CD14-positive monocyte (primary cell): ENCODE measurements around the gene AARS2. TPM values are rescaled to one million over a fixed set of nuclear protein-coding genes. Genes with fewer than 3 reads are reported as not detected.
A peak's percentile ranks its signal among the peaks of the same experiment; 100 is the strongest.

ENCODE experiments used
- DNase-seq, 3 donors: peaks; one replicate each; pipeline ENCODE4 v3.0.0-alpha.2; 2011 to 2022
- H2AFZ ChIP-seq: 2 replicates; pipeline ENCODE4 v1.6.0; 2012; ENCODE audit warnings: mild to moderate bottlenecking, low read depth, low read length, inconsistent platforms; ENCODE audit not compliant: insufficient read depth, poor library complexity, severe bottlenecking
- H3K27ac ChIP-seq, 2 donors: 1 replicate in 1 of 2; 2 replicates in 1 of 2; pipeline ENCODE4 v1.5.1; 2012 to 2013; ENCODE audit warnings: low read length in 2 of 2, control low read depth in 1 of 2, inconsistent platforms in 1 of 2, low read depth in 1 of 2, mild to moderate bottlenecking in 1 of 2
- H3K27me3 ChIP-seq, 2 donors: one replicate each; pipeline versions ENCODE4 v1.6.0 to v1.6.1; 2011 to 2013; ENCODE audit warnings: low read length in 2 of 2; ENCODE audit not compliant: control insufficient read depth in 2 of 2, insufficient read depth in 2 of 2
- H3K36me3 ChIP-seq, 2 donors: replicated peaks in 1 of 2; 1 replicate in 1 of 2; 2 replicates in 1 of 2; pipeline versions ENCODE4 v1.5.1 to v1.6.1; 2012 to 2013; ENCODE audit warnings: low read length in 2 of 2, control low read depth in 1 of 2, inconsistent platforms in 1 of 2, mild to moderate bottlenecking in 1 of 2; ENCODE audit not compliant: insufficient read depth in 2 of 2, control insufficient read depth in 1 of 2
- H3K4me1 ChIP-seq, 2 donors: 1 replicate in 1 of 2; 2 replicates in 1 of 2; pipeline versions ENCODE4 v1.5.1 to v1.6.1; 2012 to 2013; ENCODE audit warnings: low read length in 2 of 2, control low read depth in 1 of 2, inconsistent platforms in 1 of 2, mild to moderate bottlenecking in 1 of 2, moderate library complexity in 1 of 2; ENCODE audit not compliant: insufficient read depth in 2 of 2, control insufficient read depth in 1 of 2
- H3K4me2 ChIP-seq: replicated peaks from 2 replicates; pipeline ENCODE3; 2012; ENCODE audit warnings: low read length, moderate library complexity, mild to moderate bottlenecking; ENCODE audit not compliant: poor library complexity, severe bottlenecking; ENCODE audit errors: extremely low read depth
- H3K4me3 ChIP-seq, 3 experiments: fragments of 200-600 bp in 1 of 3; sonication (generic) in 1 of 3; replicated peaks in 1 of 3; 1 replicate in 2 of 3; 2 replicates in 1 of 3; pipeline ENCODE4 v1.5.1; 2011 to 2013; ENCODE audit warnings: low read length in 3 of 3, mild to moderate bottlenecking in 3 of 3, control low read depth in 2 of 3, low read depth in 2 of 3, inconsistent platforms in 1 of 3, moderate library complexity in 1 of 3
- H3K79me2 ChIP-seq: 2 replicates; pipeline ENCODE4 v1.6.0; 2012; ENCODE audit warnings: mild to moderate bottlenecking, control low read depth, inconsistent platforms, low read length, moderate library complexity; ENCODE audit not compliant: insufficient read depth
- H3K9ac ChIP-seq: 2 replicates; pipeline ENCODE4 v1.6.0; 2017; ENCODE audit warnings: low read length, mild to moderate bottlenecking; ENCODE audit not compliant: insufficient read depth, poor library complexity, severe bottlenecking
- H3K9me3 ChIP-seq, 2 donors: replicated peaks in 1 of 2; 1 replicate in 1 of 2; 2 replicates in 1 of 2; pipeline versions ENCODE4 v1.5.1 to v1.6.1; 2012 to 2013; ENCODE audit warnings: low read length in 2 of 2, control low read depth in 1 of 2; ENCODE audit not compliant: control insufficient read depth in 1 of 2, insufficient read depth in 1 of 2
- H4K20me1 ChIP-seq: 2 replicates; pipeline ENCODE4 v1.6.0; 2012; ENCODE audit warnings: mild to moderate bottlenecking, low read length, control low read depth, moderate library complexity; ENCODE audit not compliant: insufficient read depth
- H3K27ac Mint-ChIP-seq, 7 donors: one replicate each; pipeline ENCODE4 v1.8.0; 2020; ENCODE audit warnings: mild to moderate bottlenecking in 7 of 7, mixed read lengths in 7 of 7, moderate library complexity in 6 of 7, inconsistent platforms in 2 of 7
- H3K27me3 Mint-ChIP-seq, 3 donors: one replicate each; pipeline ENCODE4 v1.8.0; 2021 to 2022; ENCODE audit warnings: low read depth in 3 of 3, mild to moderate bottlenecking in 3 of 3, mixed read lengths in 3 of 3, moderate library complexity in 3 of 3, inconsistent platforms in 1 of 3
- H3K36me3 Mint-ChIP-seq, 2 donors: one replicate each; pipeline ENCODE4 v1.8.0; 2020; ENCODE audit warnings: mixed read lengths in 2 of 2, inconsistent platforms in 1 of 2, mild to moderate bottlenecking in 1 of 2
- H3K4me1 Mint-ChIP-seq: one replicate; pipeline ENCODE4 v1.8.0; 2020; ENCODE audit warnings: mild to moderate bottlenecking, mixed read lengths
- H3K4me3 Mint-ChIP-seq, 2 donors: one replicate each; pipeline ENCODE4 v1.8.0; 2020; ENCODE audit warnings: mild to moderate bottlenecking in 2 of 2, mixed read lengths in 2 of 2, moderate library complexity in 1 of 2
- H3K9me3 Mint-ChIP-seq, 7 donors: one replicate each; pipeline ENCODE4 v1.8.0; 2020 to 2022; ENCODE audit warnings: mixed read lengths in 7 of 7, mild to moderate bottlenecking in 6 of 7, moderate library complexity in 6 of 7, inconsistent platforms in 2 of 7
- WGBS: methylation state at CpG from one replicate; pipeline ENCODE4 v1.1.5; 2013; ENCODE audit warnings: missing lambda C conversion rate; ENCODE audit not compliant: insufficient coverage; 5-methylcytosine and 5-hydroxymethylcytosine counted together
- intact Hi-C, 2 donors: fragments of 100-400 bp; cut with micrococcal nuclease; formaldehyde crosslinking; loops; one replicate each; pipeline versions ENCODE4 v1.15.0 to v1.15.1; 2023
- polyA plus RNA-seq, 3 donors: library from polyadenylated mRNA; depleted of rRNA in 1 of 3; unstranded in 2 of 3; stranded (reverse) in 1 of 3; fragments of 300-500 nt in 2 of 3; fragments of >200 nt in 1 of 3; fragmentation: Illumina TruSeq in 2 of 3; gene quantifications; 1 replicate in 2 of 3; 2 replicates in 1 of 3; pipeline ENCODE4 v1.2.3, GENCODE V29; 2012 to 2021
- TF ChIP-seq, protein P1 (sequence below): fragments of 200-600 bp; IDR thresholded peaks from one replicate; pipeline ENCODE4 v1.8.0; 2022; ENCODE audit warnings: antibody characterized with exemption, mild to moderate bottlenecking

AARS2 gene
- polyA plus RNA-seq, 3 donors = 1.8 to 4.5 (median 3.2) TPM

GRCh38 chr6:44265007-44265721 lies 48.0 kb downstream of the AARS2 start, which contains the start of gene NFKBIE:
TSS of gene NFKBIE (minus strand) at chr6:44265551. CDS start at chr6:44265346, 205 bp downstream.
- peaks cover 0 to 5% (median 5%) of the 10 kb centered on the region in 7 donors for H3K9me3 Mint-ChIP-seq
- H3K4me1 Mint-ChIP-seq = peaks cover 59% of the 10 kb centered on the region
- Histone ChIP-seq H3K79me2 (peaks cover 52% of the 10 kb centered on the region), H3K27ac (peak within 1 kb of the TSS; percentile 96 to 99), H3K4me3 (peak within 1 kb of the TSS; percentile 75 to 99 (median 90)), H3K9me3 (no peaks in the 10 kb centered on the region), H3K4me1 (peaks cover 46 to 61% of the 10 kb centered on the region in 2 donors), H3K27me3 (peaks cover 15 to 23% of the 10 kb centered on the region in 2 donors), H4K20me1 (peaks cover 51% of the 10 kb centered on the region), H3K9ac (peak within 1 kb of the TSS; percentile 96), H2AFZ (no peak within 1 kb of the TSS), H3K4me2 (peak within 1 kb of the TSS; percentile 98), H3K36me3 (peaks cover 24 to 25% of the 10 kb centered on the region in 2 donors)
- peak; percentile 94 to 96 (median 96) for DNase-seq
- TF ChIP-seq, protein P1, sequence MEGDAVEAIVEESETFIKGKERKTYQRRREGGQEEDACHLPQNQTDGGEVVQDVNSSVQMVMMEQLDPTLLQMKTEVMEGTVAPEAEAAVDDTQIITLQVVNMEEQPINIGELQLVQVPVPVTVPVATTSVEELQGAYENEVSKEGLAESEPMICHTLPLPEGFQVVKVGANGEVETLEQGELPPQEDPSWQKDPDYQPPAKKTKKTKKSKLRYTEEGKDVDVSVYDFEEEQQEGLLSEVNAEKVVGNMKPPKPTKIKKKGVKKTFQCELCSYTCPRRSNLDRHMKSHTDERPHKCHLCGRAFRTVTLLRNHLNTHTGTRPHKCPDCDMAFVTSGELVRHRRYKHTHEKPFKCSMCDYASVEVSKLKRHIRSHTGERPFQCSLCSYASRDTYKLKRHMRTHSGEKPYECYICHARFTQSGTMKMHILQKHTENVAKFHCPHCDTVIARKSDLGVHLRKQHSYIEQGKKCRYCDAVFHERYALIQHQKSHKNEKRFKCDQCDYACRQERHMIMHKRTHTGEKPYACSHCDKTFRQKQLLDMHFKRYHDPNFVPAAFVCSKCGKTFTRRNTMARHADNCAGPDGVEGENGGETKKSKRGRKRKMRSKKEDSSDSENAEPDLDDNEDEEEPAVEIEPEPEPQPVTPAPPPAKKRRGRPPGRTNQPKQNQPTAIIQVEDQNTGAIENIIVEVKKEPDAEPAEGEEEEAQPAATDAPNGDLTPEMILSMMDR = peak; percentile 26
- intact Hi-C loops = loop anchor here (5.0 to 10.0 kb wide), 3 partner anchors 47 to 470 kb away; partner anchors contain the start of genes AARS2 (in 2 of the 2) and CDC5L (in 1 of the 2)
- H3K36me3 Mint-ChIP-seq = peaks cover 30 to 37% of the 10 kb centered on the region in 2 donors
- peak within 1 kb of the TSS; percentile 99 for H3K4me3 Mint-ChIP-seq
- peaks cover 20 to 27% (median 24%) of the 10 kb centered on the region in 3 donors for H3K27me3 Mint-ChIP-seq
- peak within 1 kb of the TSS; percentile 98 to 100 (median 99) for H3K27ac Mint-ChIP-seq
- under 1% methylated on average over 53 of the region's 72 CpGs for WGBS

- WGBS = 0% methylated on average over 9 of the region's 13 CpGs
- peaks cover 7 to 15% of the 10 kb centered on the region in 2 donors for H3K27me3 ChIP-seq
- H3K9me3 ChIP-seq = no peaks in the 10 kb centered on the region
- Mint-ChIP-seq H3K36me3 (peaks cover 33 to 42% of the 10 kb centered on the region in 2 donors), H3K27ac (peak overlapping the region; percentile 98 to 100 (median 99)), H3K27me3 (peaks cover 12 to 20% (median 17%) of the 10 kb centered on the region in 3 donors), H3K4me3 (peak overlapping the region; percentile 99), H3K9me3 (no peaks in the 10 kb centered on the region), H3K4me1 (peaks cover 54% of the 10 kb centered on the region)
- peak overlapping the region; percentile 75 to 99 (median 90) for H3K4me3 ChIP-seq
- DNase-seq = peak; percentile 89 to 95 (median 94)
- TF ChIP-seq, protein P1 = no peak
- peaks cover 59% of the 10 kb centered on the region for H4K20me1 ChIP-seq
- H3K9ac ChIP-seq = peak overlapping the region; percentile 96
- intact Hi-C loops = loop anchor here (5.0 to 10.0 kb wide), 3 partner anchors 48 to 470 kb away; partner anchors contain the start of genes AARS2 (in 2 of the 2) and CDC5L (in 1 of the 2)
- peak overlapping the region; percentile 98 for H3K4me2 ChIP-seq
- peaks cover 57% of the 10 kb centered on the region for H3K79me2 ChIP-seq
- H3K36me3 ChIP-seq = peaks cover 32 to 33% of the 10 kb centered on the region in 2 donors
- H3K27ac ChIP-seq = peak overlapping the region; percentile 96 to 99
- H3K4me1 ChIP-seq = peaks cover 38 to 53% of the 10 kb centered on the region in 2 donors
- no peak overlapping the region for H2AFZ ChIP-seq
These were observed 48.8 kb downstream of the AARS2 start for GRCh38 chr6:44264154-44265006.
